Suprapubic skin (tissue), 4 donors: ENCODE measurements around the gene FKBP5. TPM values are rescaled to one million over a fixed set of nuclear protein-coding genes. Genes with fewer than 3 reads are reported as not detected.

Experiments
- DNase-seq, 2 donors: peaks; one replicate each; pipeline ENCODE4 v3.0.0-alpha.2; 2019; ENCODE audit warnings: low spot score in 2 of 2
- H3K27ac ChIP-seq: fragments of 200-600 bp; sonication (generic); one replicate; pipeline ENCODE4 v1.5.1; 2019
- H3K27me3 ChIP-seq: fragments of 200-600 bp; sonication (generic); one replicate; pipeline ENCODE4 v1.5.1; 2019
- H3K36me3 ChIP-seq: fragments of 200-600 bp; sonication (generic); one replicate; pipeline ENCODE4 v1.5.1; 2019
- H3K4me1 ChIP-seq: fragments of 200-600 bp; sonication (generic); one replicate; pipeline ENCODE4 v1.5.1; 2019
- H3K4me3 ChIP-seq: fragments of 200-600 bp; sonication (generic); one replicate; pipeline ENCODE4 v1.5.1; 2019; ENCODE audit warnings: mild to moderate bottlenecking
- H3K9me3 ChIP-seq: fragments of 200-600 bp; sonication (generic); one replicate; pipeline ENCODE4 v1.5.1; 2019
- CTCF ChIP-seq, 2 donors: fragments of 200-600 bp in 1 of 2; fragments of 450-650 bp in 1 of 2; sonication (generic) in 1 of 2; IDR thresholded peaks; one replicate each; pipeline ENCODE4 v1.5.1; 2016 to 2019; ENCODE audit warnings: antibody characterized with exemption in 2 of 2, mild to moderate bottlenecking in 1 of 2, moderate library complexity in 1 of 2
- EP300 ChIP-seq: sonication (generic); formaldehyde crosslinking; IDR thresholded peaks from one replicate; pipeline ENCODE4 v1.6.1; 2017; ENCODE audit warnings: antibody characterized with exemption
- POLR2A ChIP-seq, 2 donors: fragments of 450-650 bp; IDR thresholded peaks; one replicate each; pipeline ENCODE4 v1.6.1; 2017; ENCODE audit warnings: antibody characterized with exemption in 2 of 2, mild to moderate bottlenecking in 2 of 2, moderate library complexity in 2 of 2
- POLR2AphosphoS5 ChIP-seq, 3 donors: sonication (generic); formaldehyde crosslinking; IDR thresholded peaks; one replicate each; pipeline ENCODE4 v1.6.1; 2017; ENCODE audit warnings: antibody characterized with exemption in 3 of 3
- WGBS: methylation state at CpG from one replicate; pipeline ENCODE4 v1.1.5; 2018; 5-methylcytosine and 5-hydroxymethylcytosine counted together
- total RNA-seq, 4 donors: library from RNA; depleted of rRNA; stranded (reverse); fragments of >200 nt; gene quantifications; one replicate each; pipeline ENCODE4 v1.1.0, GENCODE V29; 2016

FKBP5 gene
- total RNA-seq, 4 donors from 2014 or later, result 198 to 321 (median 244) TPM

- H3K4me3 ChIP-seq, result no peak overlapping the region
- no peaks in the 10 kb centered on the region for H3K9me3 ChIP-seq
- DNase-seq, result no peak
- H3K27ac ChIP-seq, result no peak overlapping the region
- WGBS, result 51% methylated on average over 11 of the region's 11 CpGs
- no peaks in the 10 kb centered on the region for H3K4me1 ChIP-seq
- TF ChIP-seq CTCF (IDR thresholded peaks at IDR 0.05) (no peak), POLR2A (IDR thresholded peaks at IDR 0.05) (no peak), EP300 (no peak), POLR2AphosphoS5 (IDR thresholded peaks at IDR 0.05) (no peak)
- no peaks in the 10 kb centered on the region for H3K36me3 ChIP-seq
- no peaks in the 10 kb centered on the region for H3K27me3 ChIP-seq
These were observed 154.1 kb downstream of the FKBP5 start for GRCh38 chr6:35534407-35535170.

- Histone ChIP-seq H3K27me3 (no peaks in the 10 kb centered on the region), H3K4me1 (no peaks in the 10 kb centered on the region), H3K9me3 (no peaks in the 10 kb centered on the region), H3K27ac (no peak overlapping the region), H3K36me3 (no peaks in the 10 kb centered on the region), H3K4me3 (no peak overlapping the region)
- TF ChIP-seq CTCF (IDR thresholded peaks at IDR 0.05) (no peak), POLR2AphosphoS5 (IDR thresholded peaks at IDR 0.05) (no peak), POLR2A (IDR thresholded peaks at IDR 0.05) (no peak), EP300 (no peak)
- WGBS, result 79% methylated on average over 6 of the region's 6 CpGs
- DNase-seq, result no peak
These were observed 154.7 kb downstream of the FKBP5 start for GRCh38 chr6:35533981-35534380.

- DNase-seq, result no peak
- 78% methylated on average over 4 of the region's 4 CpGs for WGBS
- Histone ChIP-seq H3K27ac (no peak overlapping the region), H3K9me3 (no peaks in the 10 kb centered on the region), H3K36me3 (no peaks in the 10 kb centered on the region), H3K4me1 (no peaks in the 10 kb centered on the region), H3K27me3 (no peaks in the 10 kb centered on the region), H3K4me3 (no peak overlapping the region)
- TF ChIP-seq POLR2A (IDR thresholded peaks at IDR 0.05), result no peak
- TF ChIP-seq CTCF (IDR thresholded peaks at IDR 0.05), result no peak
- no peak for TF ChIP-seq EP300
- no peak for TF ChIP-seq POLR2AphosphoS5 (IDR thresholded peaks at IDR 0.05)
These were observed 156.6 kb downstream of the FKBP5 start for GRCh38 chr6:35532126-35532525.

GRCh38 chr6:35524380-35525020 lies 164.2 kb downstream of the FKBP5 start:
- DNase-seq, result no peak
- Histone ChIP-seq H3K27ac (no peak overlapping the region), H3K36me3 (no peaks in the 10 kb centered on the region), H3K27me3 (no peaks in the 10 kb centered on the region), H3K4me3 (no peak overlapping the region), H3K4me1 (peaks cover 5% of the 10 kb centered on the region), H3K9me3 (no peaks in the 10 kb centered on the region)
- TF ChIP-seq POLR2AphosphoS5 (IDR thresholded peaks at IDR 0.05) (no peak), CTCF (IDR thresholded peaks at IDR 0.05) (no peak), POLR2A (IDR thresholded peaks at IDR 0.05) (no peak), EP300 (no peak)
- WGBS, result 88% methylated on average over 3 of the region's 3 CpGs

Other genes with a start within 250 kb of the FKBP5 start
- gene FANCE, start 236.6 kb downstream of the FKBP5 start, total RNA-seq, result 10 to 100 TPM; 20.6 to 25.6 (median 21.6) TPM
- gene RPL10A, start 220.5 kb downstream of the FKBP5 start, total RNA-seq, result 1,000 to 10,000 TPM; 1,092 to 2,148 (median 1,858) TPM
- 10 to 100 TPM; 39.0 to 55.4 (median 51.5) TPM for gene TEAD3, start 191.8 kb downstream of the FKBP5 start, total RNA-seq
- gene TULP1, start 176.0 kb downstream of the FKBP5 start, total RNA-seq, result under 1 TPM in 2 of 4 donors, not detected in 2; 0.72 to 0.83 TPM
- gene ARMC12, start 48.1 kb upstream of the FKBP5 start, total RNA-seq, result 1 to 10 TPM in 1 of 4 donors, under 1 TPM in 2, not detected in 1; 0.53 to 1.2 (median 0.55) TPM
- not detected for gene CLPSL2, start 87.7 kb upstream of the FKBP5 start, total RNA-seq
- gene CLPSL1, start 92.1 kb upstream of the FKBP5 start, total RNA-seq, result not detected
- gene CLPS, start 108.4 kb upstream of the FKBP5 start, total RNA-seq, result not detected
- gene LHFPL5, start 116.4 kb upstream of the FKBP5 start, total RNA-seq, result not detected
- gene SRPK1, start 232.2 kb upstream of the FKBP5 start, total RNA-seq, result 100 to 1,000 TPM in 1 of 4 donors, 10 to 100 TPM in 3; 73.9 to 127 (median 91.2) TPM